GM19438 (cell line): ENCODE results near the gene EDDM3A.
"Not testable (repeated sequence)": the region's sequence is repeated elsewhere in the genome, so short reads cannot be mapped to it uniquely, and the experiment has no call there.

Experiments
- ATAC-seq: cut with Tn5 transposase; IDR thresholded peaks from one replicate; pipeline ENCODE4 v1.9.1; 2021; ENCODE audit warnings: low read depth; ENCODE audit not compliant: unreplicated experiment

The EDDM3A gene, protein sequence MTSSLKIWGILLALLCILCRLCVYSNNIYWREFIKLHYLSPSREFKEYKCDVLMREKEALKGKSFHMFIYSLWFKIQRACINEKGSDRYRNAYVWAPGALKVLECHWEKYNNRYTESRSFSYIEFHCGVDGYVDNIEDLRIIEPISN

GRCh38 chr14:20745571-20746358, at the start of gene EDDM3A:
TSS of gene EDDM3A (plus strand) at chr14:20745887. CDS start at chr14:20747581, 1,694 bp downstream.
- no peak for ATAC-seq

GRCh38 chr14:20696764-20697163, 48.9 kb upstream of the EDDM3A start:
- no peak for ATAC-seq

DNA sequence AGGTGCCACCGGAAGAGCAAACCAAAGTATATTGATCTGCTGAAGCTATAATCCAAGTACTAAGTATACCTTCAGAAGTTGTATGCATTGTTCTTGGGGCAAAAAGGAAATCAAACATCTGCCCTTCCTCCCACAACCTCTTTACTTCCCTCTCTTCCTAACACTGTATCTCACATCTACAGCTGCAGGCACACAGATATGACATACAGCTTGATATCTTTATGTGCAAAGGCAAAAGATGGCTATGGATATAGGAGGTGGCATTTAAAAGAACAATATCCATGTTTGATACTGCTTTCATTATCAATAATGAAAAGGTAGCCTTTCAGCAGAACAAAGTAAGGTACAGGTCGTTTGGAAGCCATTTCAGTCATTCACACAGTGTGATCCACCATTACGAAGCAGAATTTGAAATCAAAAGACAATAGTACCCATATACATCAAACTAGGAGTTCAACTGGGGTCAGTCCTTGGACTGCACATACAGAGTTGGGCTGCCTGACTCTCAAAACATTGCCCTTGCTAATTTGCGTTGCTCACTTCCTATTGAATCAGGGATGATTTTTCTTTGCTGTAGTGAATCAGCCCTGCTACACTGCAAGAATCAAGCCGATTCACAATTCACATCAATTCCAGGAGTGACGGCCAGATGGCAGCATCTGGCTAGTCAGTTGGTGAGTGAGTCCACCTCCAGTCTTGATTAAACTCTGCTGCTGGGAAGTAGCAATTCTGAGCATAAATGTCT, 48.2 kb upstream of the EDDM3A start:
- ATAC-seq = no peak

- ATAC-seq = no peak
Observed at GRCh38 chr14:20698018-20698329, 47.7 kb upstream of the EDDM3A start.

DNA sequence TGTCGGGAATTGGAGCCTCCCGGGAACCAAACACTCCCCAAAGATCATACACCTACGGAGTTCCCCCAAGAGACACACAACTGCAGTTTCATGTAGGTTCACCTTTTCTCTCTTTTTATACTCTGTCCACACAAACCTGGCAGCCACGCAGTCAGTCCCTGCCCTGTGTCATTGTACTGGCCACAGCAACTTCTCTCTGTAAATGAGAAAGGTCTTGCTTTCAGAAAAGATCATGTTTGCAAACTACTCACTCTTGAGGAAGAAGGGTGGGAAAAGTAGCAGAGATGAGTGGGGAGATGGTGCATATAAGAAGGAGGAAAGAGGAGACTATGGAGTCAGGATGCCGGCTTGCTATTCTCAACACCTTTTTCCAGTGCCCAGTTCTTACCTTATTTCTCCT, 46.8 kb upstream of the EDDM3A start:
- no peak for ATAC-seq

DNA sequence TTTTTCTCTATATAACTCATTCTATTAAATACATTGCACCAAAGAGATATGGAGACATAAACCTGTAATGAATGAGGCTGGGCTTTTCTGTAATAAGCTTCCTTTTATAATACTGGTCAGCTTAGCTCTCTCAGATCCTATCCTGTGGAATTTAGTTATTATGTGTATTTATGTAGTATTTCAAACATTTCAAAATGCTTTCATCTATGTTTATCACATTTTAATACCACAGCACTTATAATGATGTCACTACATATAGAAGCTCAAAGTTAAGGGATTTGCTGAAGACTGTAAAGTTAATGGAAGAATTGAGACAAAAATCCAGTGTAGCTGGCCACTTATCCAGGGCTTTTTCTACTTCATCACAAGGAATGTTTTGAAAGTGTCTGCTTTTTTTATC, 45.8 kb upstream of the EDDM3A start:
- ATAC-seq = no peak

- not testable (repeated sequence) for ATAC-seq
Observed at GRCh38 chr14:20700965-20701364, 44.7 kb upstream of the EDDM3A start.

DNA sequence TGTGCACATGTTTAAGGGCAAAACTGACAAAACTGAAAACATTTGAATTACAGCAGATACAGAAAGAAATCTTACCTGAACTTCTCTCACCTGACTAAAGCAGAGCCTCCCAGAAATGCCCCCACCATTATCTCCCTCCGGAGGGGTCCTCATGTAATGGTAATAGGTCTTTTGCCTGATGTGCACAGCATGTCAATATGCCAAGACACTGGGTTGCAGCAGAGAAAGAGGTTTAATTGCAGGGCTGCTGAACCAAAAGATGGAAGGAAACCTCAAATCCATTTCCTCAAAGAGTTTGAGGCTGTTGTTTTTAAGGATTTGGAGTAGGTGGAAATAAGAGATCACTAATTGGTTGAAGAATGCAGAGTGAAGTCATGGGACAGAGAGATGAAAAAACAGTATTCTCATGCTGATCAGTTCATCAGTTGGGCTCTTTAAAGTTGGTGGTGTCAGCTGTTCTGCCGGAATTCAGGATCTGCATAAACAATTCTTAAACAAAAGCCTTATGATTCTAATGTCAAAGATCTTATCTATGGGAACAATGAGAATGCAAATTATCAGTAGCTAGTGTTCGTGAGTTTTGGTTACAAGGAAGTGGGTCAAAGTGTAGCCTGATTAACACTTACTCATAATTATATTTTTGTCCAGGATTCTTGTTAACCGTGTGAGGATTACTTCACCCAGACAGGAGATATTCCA, 38.9 kb upstream of the EDDM3A start:
- no peak for ATAC-seq

- no peak for ATAC-seq
Observed at GRCh38 chr14:20707622-20708021, 38.1 kb upstream of the EDDM3A start.

DNA sequence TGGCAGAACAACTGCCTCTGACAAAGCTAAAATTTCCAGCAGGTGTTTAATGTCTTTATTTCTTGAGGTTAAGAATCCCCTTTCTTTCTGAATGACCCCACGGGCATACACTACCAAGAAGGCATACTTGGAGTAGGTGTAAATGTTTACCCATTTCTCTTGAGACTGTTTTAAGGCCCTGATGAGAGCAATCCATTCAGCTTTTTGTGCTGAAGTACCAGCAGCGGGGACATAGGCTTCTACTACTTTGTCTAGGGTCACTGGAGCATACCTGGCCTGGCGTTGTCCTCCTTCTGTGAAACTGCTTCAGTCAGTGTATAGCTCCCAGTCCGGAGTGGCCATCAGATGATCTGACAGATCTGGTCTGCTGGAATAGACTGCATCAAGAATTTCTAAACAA, 34.4 kb upstream of the EDDM3A start:
- ATAC-seq = no peak

DNA sequence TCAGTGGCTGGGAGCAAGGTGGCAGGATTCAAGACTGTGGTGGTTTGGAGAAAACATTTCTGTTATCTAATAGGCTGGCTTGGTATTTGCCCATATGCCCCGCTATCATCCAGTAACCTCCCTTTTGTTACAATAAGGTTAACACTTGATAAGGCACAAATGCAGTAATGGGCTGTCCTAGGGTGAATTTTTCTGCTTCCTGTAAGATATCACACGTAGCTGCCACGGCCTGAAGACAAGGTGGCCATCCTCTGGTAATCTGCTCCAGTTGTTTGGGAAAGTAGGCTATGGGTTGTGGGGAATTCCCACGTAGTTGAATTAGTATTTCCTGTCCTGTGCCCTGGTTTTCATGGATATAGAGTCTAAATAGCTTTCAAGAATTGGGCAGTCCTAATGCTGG, 34.0 kb upstream of the EDDM3A start:
- no peak for ATAC-seq

- ATAC-seq = no peak
Observed at GRCh38 chr14:20712904-20713303, 32.8 kb upstream of the EDDM3A start.

- no peak for ATAC-seq
Observed at GRCh38 chr14:20714593-20715250, 31.0 kb upstream of the EDDM3A start.

- no peak for ATAC-seq
Observed at GRCh38 chr14:20719777-20720176, 25.9 kb upstream of the EDDM3A start.

DNA sequence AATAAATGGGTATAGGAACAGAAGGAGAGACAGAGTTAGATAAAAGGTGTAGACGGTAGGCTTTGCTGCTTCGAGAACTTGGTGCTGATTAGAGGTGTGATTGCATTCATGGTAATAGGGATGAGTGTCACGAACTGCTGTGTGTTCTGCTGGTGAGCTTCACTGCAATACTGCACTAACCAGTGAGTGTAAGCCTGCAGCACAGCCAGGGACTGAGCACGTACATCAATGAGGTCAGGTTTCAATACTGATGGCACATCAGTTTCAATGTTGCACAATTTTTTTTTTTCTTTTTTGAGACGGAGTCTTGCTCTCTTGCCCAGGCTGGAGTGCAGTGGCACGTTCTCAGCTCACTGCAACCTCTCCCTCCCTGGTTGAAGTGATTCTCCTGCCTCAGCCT, 24.9 kb upstream of the EDDM3A start:
- ATAC-seq = no peak

DNA sequence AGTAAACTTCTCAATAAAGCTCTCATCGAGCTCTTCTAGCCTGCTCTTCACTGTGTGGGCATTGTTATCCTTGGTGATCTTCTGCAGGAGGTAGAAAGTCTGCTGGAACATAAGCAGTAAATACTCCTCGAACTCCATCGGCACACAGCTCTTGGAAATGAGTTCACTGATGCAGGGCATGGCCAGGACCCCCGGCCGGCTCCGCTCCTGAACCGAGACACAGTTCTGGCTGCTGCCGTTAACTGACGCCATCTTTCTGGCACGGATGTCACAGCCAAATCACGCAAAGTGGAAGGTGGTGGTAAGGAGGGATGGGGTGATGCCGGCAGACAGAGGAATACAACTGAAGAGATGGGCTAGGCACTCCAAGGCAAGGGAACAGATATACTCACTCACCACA, 23.7 kb upstream of the EDDM3A start:
- ATAC-seq = no peak

DNA sequence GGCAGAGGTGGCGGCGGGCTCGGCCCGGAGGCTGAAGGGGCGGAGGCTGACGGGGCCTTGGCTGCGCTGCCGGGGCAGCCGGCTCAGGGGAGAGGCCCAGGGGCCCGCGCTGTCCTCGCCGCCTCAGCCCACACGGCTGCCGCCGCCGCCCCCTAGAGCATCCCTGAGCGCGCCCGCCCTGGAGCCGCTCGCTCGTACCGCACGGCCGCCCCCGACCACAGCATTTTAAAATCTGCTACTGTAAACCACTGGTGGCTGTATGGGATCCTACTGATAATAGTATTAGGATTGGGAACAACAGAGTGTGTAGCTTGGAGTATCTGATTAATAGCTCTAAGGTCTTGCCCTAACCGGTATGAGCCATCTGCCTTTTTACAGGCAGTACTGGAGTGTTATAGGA, 22.2 kb upstream of the EDDM3A start:
- no peak for ATAC-seq

DNA sequence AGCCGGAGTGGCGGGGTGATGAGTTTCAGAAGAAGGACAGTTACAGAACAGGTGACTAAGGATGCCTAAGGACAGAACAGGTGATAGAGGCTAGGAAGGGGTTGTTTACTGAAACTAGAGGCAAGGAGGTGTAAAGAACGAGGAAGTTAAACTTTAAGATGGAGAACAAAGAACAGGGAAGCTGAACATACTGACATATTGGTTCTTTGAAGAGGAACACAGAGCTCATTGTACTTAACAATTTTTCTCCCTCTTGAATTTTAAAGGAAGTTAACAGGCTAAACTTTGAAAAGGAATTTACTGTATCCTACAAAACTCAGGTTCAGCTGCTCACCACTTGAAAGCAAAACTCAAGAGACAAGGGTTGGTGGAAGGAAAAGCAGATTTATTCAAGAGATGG, 19.6 kb upstream of the EDDM3A start:
- ATAC-seq = not testable (repeated sequence)

DNA sequence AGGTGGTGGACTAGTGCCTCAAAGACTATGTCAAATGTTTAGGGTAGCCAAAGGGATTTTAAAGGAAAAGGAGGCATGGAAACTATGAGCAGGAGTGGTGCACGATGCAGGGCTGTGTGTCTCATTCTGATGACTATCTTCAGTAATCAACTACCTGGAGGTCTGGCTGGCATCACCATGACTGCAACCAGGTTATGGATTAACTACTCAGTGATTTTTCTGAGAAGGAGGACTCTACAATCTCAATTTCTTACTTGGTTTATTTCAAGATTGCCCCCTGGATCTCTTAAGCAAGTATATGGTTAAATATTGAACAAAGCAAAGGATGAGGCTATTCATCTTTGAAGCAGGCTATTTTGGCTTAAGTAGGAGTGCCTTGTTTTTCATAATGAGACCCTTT, 19.2 kb upstream of the EDDM3A start:
- no peak for ATAC-seq

GRCh38 chr14:20730891-20731290, 14.8 kb upstream of the EDDM3A start:
- no peak for ATAC-seq

DNA sequence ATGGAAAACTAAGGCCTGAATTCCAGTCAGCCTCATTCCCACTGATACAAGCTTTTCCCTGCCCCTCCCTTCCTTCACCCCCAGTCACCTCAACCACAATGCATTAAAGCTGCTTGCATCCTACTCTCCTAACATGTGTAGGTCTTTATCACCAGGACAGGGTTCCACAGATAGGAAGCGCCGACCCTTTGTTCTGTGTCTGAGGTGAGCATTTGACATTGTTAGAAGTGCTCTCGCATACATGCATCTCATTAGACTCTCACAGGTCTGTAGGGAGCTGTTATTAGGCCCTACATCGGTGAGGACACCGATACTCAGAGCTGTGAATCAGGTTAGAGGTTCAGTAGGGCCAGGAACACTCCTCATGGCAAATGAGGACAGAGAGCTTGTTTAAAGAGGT, 13.2 kb upstream of the EDDM3A start:
- no peak for ATAC-seq
